Thymus (tissue), 11 donors: ENCODE results near the gene CALHM6. TPM values are rescaled to one million over a fixed set of nuclear protein-coding genes. Genes with fewer than 3 reads are reported as not detected.
"Not testable (repeated sequence)": the region's sequence is repeated elsewhere in the genome, so short reads cannot be mapped to it uniquely, and the experiment has no call there.

Experiments
- DNase-seq, 9 donors: peaks; one replicate each; pipeline ENCODE4 v3.0.0-alpha.2; 2013; ENCODE audit warnings: low spot score in 9 of 9, low read depth in 6 of 9, missing footprints in 1 of 9
- H3K27ac ChIP-seq, 2 donors: one replicate each; pipeline ENCODE4 v1.5.1; 2013; ENCODE audit warnings: control low read depth in 1 of 2, low read depth in 1 of 2, low read length in 1 of 2, mild to moderate bottlenecking in 1 of 2, moderate library complexity in 1 of 2
- H3K27me3 ChIP-seq, 2 donors: one replicate each; pipeline ENCODE4 v1.5.1; 2013; ENCODE audit warnings: low read length in 1 of 2; ENCODE audit not compliant: control insufficient read depth in 2 of 2, insufficient read depth in 1 of 2
- H3K36me3 ChIP-seq, 2 donors: one replicate each; pipeline ENCODE4 v1.5.1; 2013; ENCODE audit warnings: low read length in 1 of 2, mild to moderate bottlenecking in 1 of 2, moderate library complexity in 1 of 2; ENCODE audit not compliant: control insufficient read depth in 2 of 2, insufficient read depth in 2 of 2
- H3K4me1 ChIP-seq, 2 donors: one replicate each; pipeline ENCODE4 v1.5.1; 2013; ENCODE audit warnings: low read length in 2 of 2; ENCODE audit not compliant: control insufficient read depth in 2 of 2, insufficient read depth in 2 of 2
- H3K4me3 ChIP-seq, 2 donors: one replicate each; pipeline ENCODE4 v1.5.1; 2013; ENCODE audit warnings: low read length in 2 of 2, control low read depth in 1 of 2, mild to moderate bottlenecking in 1 of 2
- H3K9me3 ChIP-seq, 2 donors: one replicate each; pipeline ENCODE4 v1.5.1; 2013; ENCODE audit warnings: low read length in 1 of 2, mild to moderate bottlenecking in 1 of 2; ENCODE audit not compliant: control insufficient read depth in 2 of 2, insufficient read depth in 1 of 2
- WGBS: extraction: QIAGEN DNeasy Blood & Tissue Kit; methylation state at CpG from one replicate; pipeline ENCODE4 v1.1.7; 2013; 5-methylcytosine and 5-hydroxymethylcytosine counted together
- polyA plus RNA-seq: library from polyadenylated mRNA; stranded (reverse); fragments of 200-250 nt; gene quantifications from one replicate; pipeline ENCODE4 v1.2.3, GENCODE V29; 2013
- total RNA-seq: library from RNA; stranded (reverse); fragments of 120-200 nt; gene quantifications from one replicate; pipeline ENCODE4 v1.2.4, GENCODE V29; 2013
- donor health status: healthy.

Gene CALHM6
- total and polyA plus RNA-seq, 2 donors: 43.4 to 45.3 TPM

DNA sequence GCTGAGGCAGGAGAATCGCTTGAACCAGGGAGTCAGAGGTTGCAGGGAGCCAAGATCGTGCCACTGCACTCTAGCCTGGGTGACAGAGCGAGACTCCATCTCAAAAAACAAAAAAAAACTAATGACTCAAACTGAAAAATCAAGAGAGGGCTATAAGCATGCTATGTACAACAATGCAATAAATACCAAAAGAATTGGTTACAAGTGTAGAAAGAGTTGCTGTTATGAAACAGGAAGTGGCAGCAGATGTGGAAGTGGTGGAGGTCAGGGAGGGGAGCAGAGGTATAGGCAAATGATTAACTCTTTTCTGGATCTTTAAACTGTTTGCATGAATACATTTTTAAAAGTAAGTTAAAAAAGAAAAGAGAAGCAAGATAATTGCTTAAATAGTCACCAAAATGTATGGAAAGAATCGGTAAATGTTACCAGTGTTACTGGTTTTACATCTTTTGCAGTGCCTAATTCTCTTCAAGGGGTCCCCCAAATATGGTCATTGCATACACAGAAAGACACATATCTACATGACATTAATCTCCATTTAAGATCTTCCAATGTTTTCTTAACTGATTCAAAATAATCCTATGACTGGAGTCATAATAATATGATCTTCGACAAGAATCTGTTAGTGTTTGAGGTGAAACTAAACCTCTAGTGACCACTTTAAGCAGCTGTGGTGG, 15.0 kb downstream of the CALHM6 start:
- 28% methylated on average over 5 of the region's 5 CpGs for WGBS
- H3K4me3 ChIP-seq: no peak overlapping the region
- no peaks in the 10 kb centered on the region for H3K9me3 ChIP-seq
- H3K27ac ChIP-seq: no peak overlapping the region
- DNase-seq: peak in 2 of 9 donors; percentile 24 to 57
- H3K27me3 ChIP-seq: no peaks in the 10 kb centered on the region
- no peaks in the 10 kb centered on the region for H3K36me3 ChIP-seq
- peaks cover 0 to 5% of the 10 kb centered on the region in 2 donors for H3K4me1 ChIP-seq

- 92% methylated on average over 1 of the region's 1 CpG for WGBS
- DNase-seq: no peak
- Histone ChIP-seq H3K4me1 (no peaks in the 10 kb centered on the region), H3K27ac (no peak overlapping the region), H3K4me3 (no peak overlapping the region), H3K27me3 (no peaks in the 10 kb centered on the region), H3K9me3 (no peaks in the 10 kb centered on the region), H3K36me3 (no peaks in the 10 kb centered on the region)
These were observed 21.6 kb downstream of the CALHM6 start for GRCh38 chr6:116482780-116483179.

DNA sequence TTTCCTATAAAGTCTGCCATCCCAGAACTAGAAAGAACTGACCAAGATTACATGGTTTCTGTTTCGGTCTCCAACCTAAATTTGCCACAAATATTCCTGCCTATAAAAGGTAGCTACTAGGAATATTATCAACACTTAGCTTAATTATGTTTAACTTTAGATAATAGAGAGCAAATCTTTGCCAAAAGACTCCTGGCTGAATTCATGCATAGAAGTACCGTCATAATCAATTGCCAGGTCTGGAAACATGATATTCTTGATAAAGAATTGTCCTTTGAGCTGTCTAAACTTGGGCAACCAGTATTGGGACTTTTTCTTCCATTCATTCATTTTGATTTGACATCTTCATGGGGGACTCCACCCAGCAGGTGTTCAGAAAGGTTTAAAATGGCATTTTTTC, 22.4 kb downstream of the CALHM6 start:
- no peaks in the 10 kb centered on the region for H3K9me3 ChIP-seq
- 92% methylated on average over 2 of the region's 2 CpGs for WGBS
- no peaks in the 10 kb centered on the region for H3K27me3 ChIP-seq
- H3K4me3 ChIP-seq: no peak overlapping the region
- no peak overlapping the region for H3K27ac ChIP-seq
- no peak for DNase-seq
- no peaks in the 10 kb centered on the region for H3K36me3 ChIP-seq
- H3K4me1 ChIP-seq: no peaks in the 10 kb centered on the region

- Histone ChIP-seq H3K9me3 (no peaks in the 10 kb centered on the region), H3K4me1 (no peaks in the 10 kb centered on the region), H3K27ac (no peak overlapping the region), H3K36me3 (no peaks in the 10 kb centered on the region), H3K4me3 (no peak overlapping the region), H3K27me3 (no peaks in the 10 kb centered on the region)
- 92% methylated on average over 5 of the region's 5 CpGs for WGBS
- no peak for DNase-seq
These were observed 24.5 kb downstream of the CALHM6 start for GRCh38 chr6:116485559-116486184.

- H3K27ac ChIP-seq: no peak overlapping the region
- H3K9me3 ChIP-seq: no peaks in the 10 kb centered on the region
- H3K4me1 ChIP-seq: no peaks in the 10 kb centered on the region
- no peaks in the 10 kb centered on the region for H3K27me3 ChIP-seq
- WGBS: 97% methylated on average over 1 of the region's 1 CpG
- no peak for DNase-seq
- H3K36me3 ChIP-seq: no peaks in the 10 kb centered on the region
- H3K4me3 ChIP-seq: no peak overlapping the region
These were observed 30.6 kb downstream of the CALHM6 start for GRCh38 chr6:116491610-116492330.

DNA sequence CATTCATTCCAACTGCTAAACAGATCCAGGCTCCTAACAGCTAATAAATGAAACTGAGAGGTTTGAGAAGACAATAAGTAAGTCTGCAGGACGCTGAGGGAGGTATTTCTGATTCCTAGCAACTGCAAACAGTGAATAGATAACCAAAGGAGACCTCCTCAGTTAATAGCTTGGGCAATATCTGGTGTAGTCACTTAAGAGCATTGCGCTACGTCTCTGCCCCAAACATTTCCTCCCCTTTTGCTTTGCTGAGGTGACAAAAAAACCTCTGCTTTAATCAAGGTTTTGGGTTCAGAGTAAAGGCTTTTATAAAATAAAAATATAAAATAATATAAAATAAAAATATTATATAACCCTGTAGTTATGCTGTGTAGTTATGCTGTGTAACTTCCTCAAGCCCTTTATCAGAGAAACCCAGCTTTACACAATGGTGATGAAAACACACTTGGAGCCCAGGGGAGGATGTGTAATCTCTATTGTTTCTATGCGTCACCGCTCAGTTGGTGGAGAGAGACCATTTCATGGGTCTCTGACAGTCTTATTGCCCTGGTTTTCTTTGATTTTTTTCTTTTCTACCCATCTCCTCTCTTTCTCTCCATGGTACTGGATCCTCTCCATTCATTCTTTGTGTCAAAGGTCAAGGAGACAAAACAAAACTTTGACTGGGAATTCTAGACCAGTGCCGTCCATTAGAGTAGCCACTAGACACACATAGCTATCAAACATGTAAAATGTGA, 31.3 kb downstream of the CALHM6 start:
- no peaks in the 10 kb centered on the region for H3K27me3 ChIP-seq
- 87% methylated on average over 6 of the region's 6 CpGs for WGBS
- no peak overlapping the region for H3K27ac ChIP-seq
- no peak for DNase-seq
- no peaks in the 10 kb centered on the region for H3K9me3 ChIP-seq
- no peak overlapping the region for H3K4me3 ChIP-seq
- H3K36me3 ChIP-seq: no peaks in the 10 kb centered on the region
- no peaks in the 10 kb centered on the region for H3K4me1 ChIP-seq

GRCh38 chr6:116495161-116495560, 34.0 kb downstream of the CALHM6 start:
- H3K27ac ChIP-seq, H3K9me3 ChIP-seq, H3K4me3 ChIP-seq, H3K36me3 ChIP-seq, H3K4me1 ChIP-seq, H3K27me3 ChIP-seq, DNase-seq: not testable (repeated sequence)
- WGBS: 98% methylated on average over 1 of the region's 1 CpG

- DNase-seq: no peak
- Histone ChIP-seq H3K27me3 (no peaks in the 10 kb centered on the region), H3K36me3 (no peaks in the 10 kb centered on the region), H3K9me3 (no peaks in the 10 kb centered on the region), H3K4me3 (no peak overlapping the region), H3K4me1 (no peaks in the 10 kb centered on the region), H3K27ac (no peak overlapping the region)
- WGBS: 93% methylated on average over 3 of the region's 3 CpGs
These were observed 36.0 kb downstream of the CALHM6 start for GRCh38 chr6:116497113-116497676.
